KMS-11 (cell line): ENCODE data around the gene IL20RB.

Experiments used
- H2AFZ ChIP-seq: fragments of 200-600 bp; sonication (generic); 2 replicates; pipeline ENCODE4 v1.6.1; 2016; ENCODE audit warnings: antibody characterized with exemption, mixed run types, low read depth
- H3K27ac ChIP-seq: fragments of 200-600 bp; sonication (generic); 2 replicates; pipeline ENCODE4 v1.6.1; 2016; ENCODE audit warnings: mild to moderate bottlenecking, mixed run types
- H3K27me3 ChIP-seq: fragments of 200-600 bp; sonication (generic); 2 replicates; pipeline ENCODE4 v1.6.1; 2017; ENCODE audit warnings: mild to moderate bottlenecking, low read depth, mixed run types, moderate library complexity; ENCODE audit not compliant: insufficient read depth
- H3K36me3 ChIP-seq: fragments of 200-600 bp; sonication (generic); 2 replicates; pipeline ENCODE4 v1.6.1; 2017; ENCODE audit warnings: mild to moderate bottlenecking, mixed run types; ENCODE audit not compliant: insufficient read depth
- H3K4me1 ChIP-seq: fragments of 200-600 bp; sonication (generic); 2 replicates; pipeline ENCODE4 v1.6.1; 2016; ENCODE audit warnings: mild to moderate bottlenecking, low read depth, mixed run types; ENCODE audit not compliant: poor library complexity, severe bottlenecking
- H3K4me2 ChIP-seq: fragments of 200-600 bp; sonication (generic); 2 replicates; pipeline ENCODE4 v1.7.0; 2016; ENCODE audit warnings: mild to moderate bottlenecking, mixed run types
- H3K4me3 ChIP-seq: fragments of 200-600 bp; sonication (generic); IDR thresholded peaks from 2 replicates; pipeline ENCODE4 v1.6.1; 2017; ENCODE audit warnings: low read depth, low read length, mixed read lengths; ENCODE audit not compliant: insufficient read depth
- H3K79me2 ChIP-seq: fragments of 200-600 bp; sonication (generic); 2 replicates; pipeline ENCODE4 v1.6.1; 2016; ENCODE audit warnings: low read depth, mixed run types; ENCODE audit not compliant: insufficient read depth
- H3K9ac ChIP-seq: fragments of 200-600 bp; sonication (generic); 2 replicates; pipeline ENCODE4 v1.6.1; 2016; ENCODE audit warnings: mild to moderate bottlenecking, mixed run types
- H4K20me1 ChIP-seq: fragments of 200-600 bp; sonication (generic); 2 replicates; pipeline ENCODE4 v1.6.1; 2016; ENCODE audit warnings: mild to moderate bottlenecking, mixed run types; ENCODE audit not compliant: insufficient read depth
- CTCF ChIP-seq: fragments of 200-600 bp; sonication (generic); conservative IDR thresholded peaks from 2 replicates; pipeline ENCODE4 v1.6.1; 2017; ENCODE audit warnings: low read depth, mild to moderate bottlenecking, antibody characterized with exemption, low read length, moderate library complexity, mixed read lengths

The IL20RB gene

GRCh38 chr3:137046747-137047146, 89.0 kb downstream of the IL20RB start:
- Histone ChIP-seq H2AFZ (no peak overlapping the region), H3K79me2 (no peaks in the 10 kb centered on the region), H3K4me1 (no peaks in the 10 kb centered on the region), H3K4me2 (no peak overlapping the region), H4K20me1 (no peaks in the 10 kb centered on the region), H3K9ac (no peak overlapping the region), H3K4me3 (no peak overlapping the region), H3K36me3 (no peaks in the 10 kb centered on the region), H3K27ac (no peak overlapping the region), H3K27me3 (no peaks in the 10 kb centered on the region)
- TF ChIP-seq CTCF: no peak

- H2AFZ ChIP-seq: no peak overlapping the region
Observed at GRCh38 chr3:137047240-137047639, 89.5 kb downstream of the IL20RB start.

GRCh38 chr3:137050281-137050680, 92.5 kb downstream of the IL20RB start:
- Histone ChIP-seq H3K9ac (no peak overlapping the region), H3K27ac (no peak overlapping the region), H3K27me3 (no peaks in the 10 kb centered on the region), H4K20me1 (no peaks in the 10 kb centered on the region), H3K4me3 (no peak overlapping the region), H3K4me1 (no peaks in the 10 kb centered on the region), H2AFZ (no peak overlapping the region), H3K79me2 (no peaks in the 10 kb centered on the region), H3K4me2 (no peak overlapping the region), H3K36me3 (no peaks in the 10 kb centered on the region; the same call in 1 of the 2 replicates)
- TF ChIP-seq CTCF: no peak

More at GRCh38 chr3:137047240-137047639, 89.5 kb downstream of the IL20RB start:
- H3K4me3 ChIP-seq: no peak overlapping the region
- H3K9ac ChIP-seq: no peak overlapping the region
- no peak overlapping the region for H3K27ac ChIP-seq
- H3K4me1 ChIP-seq: no peaks in the 10 kb centered on the region
- no peaks in the 10 kb centered on the region for H3K36me3 ChIP-seq
- no peak overlapping the region for H3K4me2 ChIP-seq
- no peak for TF ChIP-seq CTCF
- no peaks in the 10 kb centered on the region for H3K79me2 ChIP-seq
- no peaks in the 10 kb centered on the region for H4K20me1 ChIP-seq
- no peaks in the 10 kb centered on the region for H3K27me3 ChIP-seq

GRCh38 chr3:137052298-137052697, 94.5 kb downstream of the IL20RB start:
- Histone ChIP-seq H3K4me1 (no peaks in the 10 kb centered on the region), H3K27ac (no peak overlapping the region), H3K4me3 (no peak overlapping the region), H2AFZ (no peak overlapping the region), H3K27me3 (no peaks in the 10 kb centered on the region), H3K36me3 (no peaks in the 10 kb centered on the region; the same call in 1 of the 2 replicates), H3K4me2 (no peak overlapping the region), H3K9ac (no peak overlapping the region), H4K20me1 (no peaks in the 10 kb centered on the region), H3K79me2 (no peaks in the 10 kb centered on the region)
- no peak for TF ChIP-seq CTCF
